Trophoblast cell (in vitro differentiated cells and primary cell): Measurements from ENCODE around the gene CCR9.

Experiments
- DNase-seq, 2 donors: peaks; one replicate each; pipeline ENCODE4 v3.0.0-alpha.2; 2016
- H2AFZ ChIP-seq: 2 replicates; pipeline ENCODE4 v1.6.1; 2013; ENCODE audit warnings: low read length, moderate library complexity, mild to moderate bottlenecking; ENCODE audit not compliant: insufficient read depth, poor library complexity
- H2AK5ac ChIP-seq: 2 replicates; pipeline ENCODE4 v1.6.1; 2013; ENCODE audit warnings: mild to moderate bottlenecking, low read length
- H2BK120ac ChIP-seq: 2 replicates; pipeline ENCODE4 v1.6.1; 2013; ENCODE audit warnings: low read length, mild to moderate bottlenecking, moderate library complexity; ENCODE audit not compliant: insufficient read depth, poor library complexity
- H2BK12ac ChIP-seq: 2 replicates; pipeline ENCODE4 v1.6.1; 2013; ENCODE audit warnings: mild to moderate bottlenecking, low read length, moderate library complexity
- H2BK5ac ChIP-seq: 2 replicates; pipeline ENCODE4 v1.6.1; 2013; ENCODE audit warnings: low read length, low read depth, moderate library complexity, mild to moderate bottlenecking; ENCODE audit not compliant: poor library complexity
- H3K14ac ChIP-seq: 2 replicates; pipeline ENCODE4 v1.6.1; 2013; ENCODE audit warnings: mild to moderate bottlenecking, low read length
- H3K18ac ChIP-seq: 2 replicates; pipeline ENCODE4 v1.6.1; 2013; ENCODE audit warnings: mild to moderate bottlenecking, low read length
- H3K23ac ChIP-seq: 2 replicates; pipeline ENCODE4 v1.6.1; 2013; ENCODE audit warnings: low read length
- H3K27ac ChIP-seq: 2 replicates; pipeline ENCODE4 v1.5.1; 2013; ENCODE audit warnings: low read depth, mild to moderate bottlenecking, inconsistent platforms, low read length, moderate library complexity
- H3K27me3 ChIP-seq: 2 replicates; pipeline ENCODE4 v1.6.1; 2013; ENCODE audit warnings: inconsistent platforms, mild to moderate bottlenecking, low read length, moderate library complexity; ENCODE audit not compliant: insufficient read depth
- H3K36me3 ChIP-seq, 2 experiments: 1 replicate in 1 of 2; 2 replicates in 1 of 2; pipeline ENCODE4 v1.6.1; 2013; ENCODE audit warnings: low read length in 2 of 2, mild to moderate bottlenecking in 2 of 2, moderate library complexity in 1 of 2; ENCODE audit not compliant: insufficient read depth in 2 of 2, control insufficient read depth in 1 of 2
- H3K4ac ChIP-seq: 2 replicates; pipeline ENCODE4 v1.6.1; 2013; ENCODE audit warnings: low read depth, mild to moderate bottlenecking, low read length, moderate library complexity
- H3K4me1 ChIP-seq, 2 experiments: 1 replicate in 1 of 2; 2 replicates in 1 of 2; pipeline ENCODE4 v1.6.1; 2013; ENCODE audit warnings: low read length in 2 of 2, mild to moderate bottlenecking in 2 of 2, moderate library complexity in 1 of 2; ENCODE audit not compliant: insufficient read depth in 2 of 2, control insufficient read depth in 1 of 2
- H3K4me2 ChIP-seq: 2 replicates; pipeline ENCODE4 v1.6.1; 2013; ENCODE audit warnings: inconsistent platforms, mild to moderate bottlenecking, low read length, moderate library complexity
- H3K4me3 ChIP-seq: 2 replicates; pipeline ENCODE4 v1.5.1; 2013; ENCODE audit warnings: mild to moderate bottlenecking, low read depth, low read length, inconsistent platforms
- H3K79me1 ChIP-seq: one replicate; pipeline ENCODE4 v1.6.1; 2013; ENCODE audit warnings: low read length
- H3K79me2 ChIP-seq: 2 replicates; pipeline ENCODE4 v1.6.1; 2013; ENCODE audit warnings: low read length, mild to moderate bottlenecking; ENCODE audit not compliant: control insufficient read depth, insufficient read depth, poor library complexity
- H3K9ac ChIP-seq: 2 replicates; pipeline ENCODE4 v1.6.1; 2013; ENCODE audit warnings: mild to moderate bottlenecking, low read length
- H3K9me3 ChIP-seq: 2 replicates; pipeline ENCODE4 v1.6.1; 2013; ENCODE audit warnings: low read depth, mild to moderate bottlenecking, control low read depth, inconsistent platforms, low read length; ENCODE audit not compliant: insufficient read depth
- H4K12ac ChIP-seq: 2 replicates; pipeline ENCODE4 v1.6.1; 2013; ENCODE audit warnings: low read depth, mild to moderate bottlenecking, low read length, moderate library complexity
- H4K8ac ChIP-seq: 2 replicates; pipeline ENCODE4 v1.6.1; 2013; ENCODE audit warnings: low read depth, mild to moderate bottlenecking, low read length, moderate library complexity
- H4K91ac ChIP-seq: one replicate; pipeline ENCODE4 v1.6.1; 2013; ENCODE audit warnings: low read depth, mild to moderate bottlenecking, low read length, moderate library complexity
- WGBS: extraction: QIAGEN DNeasy Blood & Tissue Kit; methylation state at CpG from one replicate; pipeline ENCODE4 v1.1.7; 2013; ENCODE audit warnings: missing lambda C conversion rate; ENCODE audit not compliant: insufficient read length, insufficient coverage; ENCODE audit errors: extremely low coverage; 5-methylcytosine and 5-hydroxymethylcytosine counted together

Gene CCR9

GRCh38 chr3:45908761-45909160, 22.4 kb downstream of the CCR9 start:
- Histone ChIP-seq H3K4ac (no peak overlapping the region), H3K9me3 (no peaks in the 10 kb centered on the region), H3K79me2 (no peaks in the 10 kb centered on the region), H3K36me3 (no peaks in the 10 kb centered on the region), H3K4me3 (no peak overlapping the region), H3K27ac (no peak overlapping the region), H2AK5ac (no peak overlapping the region), H2BK120ac (no peak overlapping the region), H4K8ac (no peak overlapping the region), H2BK5ac (no peak overlapping the region), H3K14ac (no peak overlapping the region), H3K23ac (no peak overlapping the region), H4K12ac (no peak overlapping the region), H3K9ac (no peak overlapping the region), H3K4me2 (no peak overlapping the region), H3K27me3 (no peaks in the 10 kb centered on the region), H3K4me1 (peaks cover 0 to 3% of the 10 kb centered on the region in 2 experiments), H3K18ac (no peak overlapping the region), H3K79me1 (no peaks in the 10 kb centered on the region), H2AFZ (no peak overlapping the region), H4K91ac (no peak overlapping the region), H2BK12ac (no peak overlapping the region)
- DNase-seq, result no peak
- WGBS, result no CpG with 5 or more reads among the region's 7 CpGs

GRCh38 chr3:45909542-45909941, 23.2 kb downstream of the CCR9 start:
- Histone ChIP-seq H3K36me3 (no peaks in the 10 kb centered on the region), H2BK120ac (no peak overlapping the region), H4K12ac (no peak overlapping the region), H3K4me3 (no peak overlapping the region), H2AK5ac (no peak overlapping the region), H4K8ac (no peak overlapping the region), H3K4me2 (no peak overlapping the region), H3K9ac (no peak overlapping the region), H3K9me3 (no peaks in the 10 kb centered on the region), H2BK12ac (no peak overlapping the region), H3K4me1 (peaks cover 0 to 3% of the 10 kb centered on the region in 2 experiments), H3K23ac (no peak overlapping the region), H4K91ac (no peak overlapping the region), H3K27ac (no peak overlapping the region), H3K4ac (no peak overlapping the region), H3K18ac (no peak overlapping the region), H2AFZ (no peak overlapping the region), H3K27me3 (no peaks in the 10 kb centered on the region), H3K79me1 (no peaks in the 10 kb centered on the region), H2BK5ac (no peak overlapping the region), H3K14ac (no peak overlapping the region), H3K79me2 (no peaks in the 10 kb centered on the region)
- no peak for DNase-seq
- no CpG with 5 or more reads among the region's 6 CpGs for WGBS

- no peak overlapping the region for H3K14ac ChIP-seq
- no peak overlapping the region for H2BK12ac ChIP-seq
- peaks cover 0 to 3% of the 10 kb centered on the region in 2 experiments for H3K4me1 ChIP-seq
- no peak for DNase-seq
- no peak overlapping the region for H4K12ac ChIP-seq
- H2BK5ac ChIP-seq, result no peak overlapping the region
- WGBS, result no CpG with 5 or more reads among the region's 4 CpGs
- H4K8ac ChIP-seq, result no peak overlapping the region
- no peak overlapping the region for H3K27ac ChIP-seq
- H3K4ac ChIP-seq, result no peak overlapping the region
- H2AFZ ChIP-seq, result no peak overlapping the region
- H3K27me3 ChIP-seq, result no peaks in the 10 kb centered on the region
- H3K36me3 ChIP-seq, result no peaks in the 10 kb centered on the region
- no peak overlapping the region for H3K18ac ChIP-seq
- no peaks in the 10 kb centered on the region for H3K79me2 ChIP-seq
- no peak overlapping the region for H3K4me2 ChIP-seq
- H3K4me3 ChIP-seq, result no peak overlapping the region
- H3K9ac ChIP-seq, result no peak overlapping the region
- no peak overlapping the region for H3K23ac ChIP-seq
- no peak overlapping the region for H4K91ac ChIP-seq
- H3K79me1 ChIP-seq, result no peaks in the 10 kb centered on the region
- H2BK120ac ChIP-seq, result no peak overlapping the region
- H3K9me3 ChIP-seq, result peaks cover 1% of the 10 kb centered on the region
- H2AK5ac ChIP-seq, result no peak overlapping the region
These were observed 24.5 kb downstream of the CCR9 start for GRCh38 chr3:45910892-45911291.

GRCh38 chr3:45911511-45912226, 25.3 kb downstream of the CCR9 start:
- H3K23ac ChIP-seq, result no peak overlapping the region
- peaks cover 0 to 3% of the 10 kb centered on the region in 2 experiments for H3K4me1 ChIP-seq
- DNase-seq, result no peak
- no peak overlapping the region for H3K14ac ChIP-seq
- no peak overlapping the region for H2BK120ac ChIP-seq
- no peak overlapping the region for H4K91ac ChIP-seq
- peaks cover 1% of the 10 kb centered on the region for H3K9me3 ChIP-seq
- WGBS, result 100% methylated on average over 2 of the region's 11 CpGs
- H3K79me2 ChIP-seq, result no peaks in the 10 kb centered on the region
- H4K12ac ChIP-seq, result no peak overlapping the region
- no peak overlapping the region for H2AFZ ChIP-seq
- no peak overlapping the region for H3K9ac ChIP-seq
- H3K27ac ChIP-seq, result no peak overlapping the region
- no peak overlapping the region for H4K8ac ChIP-seq
- no peak overlapping the region for H3K4ac ChIP-seq
- H3K27me3 ChIP-seq, result no peaks in the 10 kb centered on the region
- H3K79me1 ChIP-seq, result no peaks in the 10 kb centered on the region
- H3K4me2 ChIP-seq, result no peak overlapping the region
- no peaks in the 10 kb centered on the region for H3K36me3 ChIP-seq
- no peak overlapping the region for H3K4me3 ChIP-seq
- no peak overlapping the region for H2AK5ac ChIP-seq
- H2BK5ac ChIP-seq, result no peak overlapping the region
- no peak overlapping the region for H2BK12ac ChIP-seq
- no peak overlapping the region for H3K18ac ChIP-seq
